ENCODE data around the gene CCDC57. TPM values are rescaled to one million over a fixed set of nuclear protein-coding genes. Genes with fewer than 3 reads are reported as not detected.

The CCDC57 gene
- polyA plus RNA-seq, 1 donor (not counting 4 experiments of a cell fraction or from before 2014, with no cell fraction given): 19.2 TPM

DNA sequence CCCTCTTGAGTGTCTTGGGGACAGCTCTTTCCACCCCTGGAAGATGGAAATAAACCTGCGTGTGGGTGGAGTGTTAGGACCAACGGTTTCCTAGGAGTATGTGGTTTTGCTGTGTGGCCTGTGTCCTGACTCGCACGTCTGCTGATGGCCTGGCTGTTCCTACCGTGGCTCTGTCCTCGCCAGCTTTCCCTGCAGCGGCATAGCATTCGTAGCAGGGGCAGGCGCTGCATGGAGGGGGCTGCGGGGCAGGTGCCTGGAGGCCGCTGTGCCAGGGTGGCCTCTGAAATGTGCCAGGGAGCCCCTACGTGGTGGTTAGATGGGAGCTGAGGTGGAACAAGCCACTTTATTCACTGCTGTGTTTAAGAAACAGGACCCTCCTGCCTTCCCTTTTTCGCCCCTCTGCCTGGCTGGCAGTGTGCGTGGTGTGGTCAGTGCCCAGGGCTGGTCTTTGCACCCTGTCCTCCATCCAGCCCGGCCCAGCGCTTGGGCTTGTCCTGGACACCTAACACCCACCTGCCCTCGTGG lies 26.8 kb upstream of the CCDC57 start:
- Histone ChIP-seq H3K4me3 (ENCODE audit: control insufficient read depth in 2 of 3, extremely low read depth in 1 of 3, insufficient read depth in 2 of 3, low read depth in 1 of 3, low read length in 3 of 3) (peak overlapping the region in 1 of 3 experiments; percentile 12), H3K27ac (ENCODE audit: control insufficient read depth, insufficient read depth, low read length) (no peak overlapping the region), H3K9me3 (ENCODE audit: control insufficient read depth, low read depth, low read length) (no peaks in the 10 kb centered on the region), H3K9me1 (ENCODE audit: control insufficient read depth, extremely low read depth, insufficient read depth, low read length) (no peaks in the 10 kb centered on the region), H3K79me2 (ENCODE audit: control insufficient read depth, insufficient read depth, low read length) (peaks cover 11% of the 10 kb centered on the region), H2AFZ (ENCODE audit: control insufficient read depth, low read length) (no peak overlapping the region), H3K4me1 (ENCODE audit: control insufficient read depth, extremely low read depth, insufficient read depth, low read length) (peaks cover 51% of the 10 kb centered on the region), H4K20me1 (ENCODE audit: control insufficient read depth, extremely low read depth, insufficient read depth, low read length) (peaks cover 5% of the 10 kb centered on the region), H3K36me3 (ENCODE audit: control insufficient read depth in 2 of 2, extremely low read depth in 1 of 2, insufficient read depth in 2 of 2, low read length in 2 of 2) (peaks cover 32 to 33% of the 10 kb centered on the region in 2 experiments), H3K27me3 (ENCODE audit: control insufficient read depth, extremely low read depth, insufficient read depth, low read length) (no peaks in the 10 kb centered on the region), H3K9ac (ENCODE audit: control insufficient read depth, extremely low read depth, insufficient read depth, low read length) (no peak overlapping the region), H3K4me2 (ENCODE audit: control insufficient read depth, extremely low read depth, insufficient read depth, low read depth, low read length) (no peak overlapping the region)
- DNase-seq (ENCODE audit: low read depth, low spot score): no peak
- no peak for TF ChIP-seq EZH2 (IDR thresholded peaks at IDR 0.05; ENCODE audit: low read length)
- TF ChIP-seq, protein P1, sequence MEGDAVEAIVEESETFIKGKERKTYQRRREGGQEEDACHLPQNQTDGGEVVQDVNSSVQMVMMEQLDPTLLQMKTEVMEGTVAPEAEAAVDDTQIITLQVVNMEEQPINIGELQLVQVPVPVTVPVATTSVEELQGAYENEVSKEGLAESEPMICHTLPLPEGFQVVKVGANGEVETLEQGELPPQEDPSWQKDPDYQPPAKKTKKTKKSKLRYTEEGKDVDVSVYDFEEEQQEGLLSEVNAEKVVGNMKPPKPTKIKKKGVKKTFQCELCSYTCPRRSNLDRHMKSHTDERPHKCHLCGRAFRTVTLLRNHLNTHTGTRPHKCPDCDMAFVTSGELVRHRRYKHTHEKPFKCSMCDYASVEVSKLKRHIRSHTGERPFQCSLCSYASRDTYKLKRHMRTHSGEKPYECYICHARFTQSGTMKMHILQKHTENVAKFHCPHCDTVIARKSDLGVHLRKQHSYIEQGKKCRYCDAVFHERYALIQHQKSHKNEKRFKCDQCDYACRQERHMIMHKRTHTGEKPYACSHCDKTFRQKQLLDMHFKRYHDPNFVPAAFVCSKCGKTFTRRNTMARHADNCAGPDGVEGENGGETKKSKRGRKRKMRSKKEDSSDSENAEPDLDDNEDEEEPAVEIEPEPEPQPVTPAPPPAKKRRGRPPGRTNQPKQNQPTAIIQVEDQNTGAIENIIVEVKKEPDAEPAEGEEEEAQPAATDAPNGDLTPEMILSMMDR (optimal IDR thresholded peaks at IDR 0.05 in 1 of 3, IDR thresholded peaks at IDR 0.05 in 1 of 3, conservative IDR thresholded peaks at IDR 0.05 in 1 of 3; ENCODE audit: extremely low read depth in 1 of 3, insufficient read depth in 2 of 3, low read length in 3 of 3): no peak
- no peak for FAIRE-seq
- dilution Hi-C loops (cut with MboI; ENCODE audit: extremely low pct_ligation_motif_present, low sequenced_read_pairs): no loop called here

DNA sequence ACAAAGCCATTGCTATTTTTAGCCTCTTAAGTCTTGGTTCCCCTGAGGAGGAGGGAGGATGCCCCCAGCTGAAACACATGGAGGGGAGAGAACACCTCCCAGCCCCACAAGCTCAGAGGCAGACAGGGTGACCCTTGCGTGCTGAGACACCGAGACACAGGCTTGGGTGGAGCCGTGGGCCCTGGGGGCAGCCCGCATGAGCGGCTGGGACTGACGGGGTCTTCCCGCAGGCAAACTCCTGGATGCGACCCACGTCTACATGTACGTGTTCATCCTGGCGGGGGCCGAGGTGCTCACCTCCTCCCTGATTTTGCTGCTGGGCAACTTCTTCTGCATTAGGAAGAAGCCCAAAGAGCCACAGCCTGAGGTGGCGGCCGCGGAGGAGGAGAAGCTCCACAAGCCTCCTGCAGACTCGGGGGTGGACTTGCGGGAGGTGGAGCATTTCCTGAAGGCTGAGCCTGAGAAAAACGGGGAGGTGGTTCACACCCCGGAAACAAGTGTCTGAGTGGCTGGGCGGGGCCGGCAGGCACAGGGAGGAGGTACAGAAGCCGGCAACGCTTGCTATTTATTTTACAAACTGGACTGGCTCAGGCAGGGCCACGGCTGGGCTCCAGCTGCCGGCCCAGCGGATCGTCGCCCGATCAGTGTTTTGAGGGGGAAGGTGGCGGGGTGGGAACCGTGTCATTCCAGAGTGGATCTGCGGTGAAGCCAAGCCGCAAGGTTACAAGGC lies 26.0 kb upstream of the CCDC57 start:
- H3K36me3 ChIP-seq (ENCODE audit: control insufficient read depth in 2 of 2, extremely low read depth in 1 of 2, insufficient read depth in 2 of 2, low read length in 2 of 2): peaks cover 25 to 27% of the 10 kb centered on the region in 2 experiments
- peak; percentile 66 for DNase-seq (ENCODE audit: low read depth, low spot score)

More for the DNA sequence above, 26.0 kb upstream of the CCDC57 start:
- Histone ChIP-seq H4K20me1 (ENCODE audit: control insufficient read depth, extremely low read depth, insufficient read depth, low read length) (peaks cover 3% of the 10 kb centered on the region), H3K4me3 (ENCODE audit: control insufficient read depth in 2 of 3, extremely low read depth in 1 of 3, insufficient read depth in 2 of 3, low read depth in 1 of 3, low read length in 3 of 3) (peak overlapping the region in 2 of 3 experiments; percentile 51), H3K9me1 (ENCODE audit: control insufficient read depth, extremely low read depth, insufficient read depth, low read length) (no peaks in the 10 kb centered on the region), H3K79me2 (ENCODE audit: control insufficient read depth, insufficient read depth, low read length) (peaks cover 9% of the 10 kb centered on the region), H3K27me3 (ENCODE audit: control insufficient read depth, extremely low read depth, insufficient read depth, low read length) (no peaks in the 10 kb centered on the region), H2AFZ (ENCODE audit: control insufficient read depth, low read length) (peak overlapping the region; percentile 40), H3K27ac (ENCODE audit: control insufficient read depth, insufficient read depth, low read length) (peak overlapping the region; percentile 77), H3K4me2 (ENCODE audit: control insufficient read depth, extremely low read depth, insufficient read depth, low read depth, low read length) (peak overlapping the region; percentile 85), H3K4me1 (ENCODE audit: control insufficient read depth, extremely low read depth, insufficient read depth, low read length) (peaks cover 52% of the 10 kb centered on the region), H3K9me3 (ENCODE audit: control insufficient read depth, low read depth, low read length) (no peaks in the 10 kb centered on the region), H3K9ac (ENCODE audit: control insufficient read depth, extremely low read depth, insufficient read depth, low read length) (peak overlapping the region; percentile 71)
- FAIRE-seq: peak; percentile 95
- no peak for TF ChIP-seq EZH2 (IDR thresholded peaks at IDR 0.05; ENCODE audit: low read length)
- TF ChIP-seq, protein P1 (optimal IDR thresholded peaks at IDR 0.05 in 1 of 3, IDR thresholded peaks at IDR 0.05 in 1 of 3, conservative IDR thresholded peaks at IDR 0.05 in 1 of 3; ENCODE audit: extremely low read depth in 1 of 3, insufficient read depth in 2 of 3, low read length in 3 of 3): no peak
- dilution Hi-C loops (cut with MboI; ENCODE audit: extremely low pct_ligation_motif_present, low sequenced_read_pairs): no loop called here

Data from keratinocyte (primary cell).